ENCODE measurements around the gene RPS15.

RPS15 gene

GRCh38 chr19:1483979-1484428, 45.8 kb downstream of the RPS15 start:
- H3K27me3 ChIP-seq (ENCODE audit: control insufficient read depth in 2 of 2, insufficient read depth in 2 of 2, low read length in 2 of 2): no peaks in the 10 kb centered on the region
- H3K36me3 ChIP-seq (ENCODE audit: control insufficient read depth in 2 of 2, insufficient read depth in 2 of 2, low read length in 2 of 2): no peaks in the 10 kb centered on the region
- no peaks in the 10 kb centered on the region for H3K9me3 ChIP-seq (ENCODE audit: control insufficient read depth in 2 of 2, low read length in 2 of 2)
- H3K4me1 ChIP-seq (ENCODE audit: control insufficient read depth in 2 of 2, insufficient read depth in 2 of 2, low read length in 2 of 2): peaks cover 4 to 5% of the 10 kb centered on the region in 2 donors
- H3K4me3 ChIP-seq (ENCODE audit: low read length in 2 of 2): no peak overlapping the region
- H3K27ac ChIP-seq (ENCODE audit: low read depth in 2 of 2, low read length in 2 of 2): no peak overlapping the region
- no peak overlapping the region for H3K9ac ChIP-seq (ENCODE audit: low read depth in 1 of 2, low read length in 2 of 2)

GRCh38 chr19:1486720-1487575, 48.8 kb downstream of the RPS15 start:
- H3K27ac ChIP-seq (ENCODE audit: low read depth in 2 of 2, low read length in 2 of 2): no peak overlapping the region
- peaks cover 0 to 3% of the 10 kb centered on the region in 2 donors for H3K27me3 ChIP-seq (ENCODE audit: control insufficient read depth in 2 of 2, insufficient read depth in 2 of 2, low read length in 2 of 2)
- no peak overlapping the region for H3K4me3 ChIP-seq (ENCODE audit: low read length in 2 of 2)
- H3K9ac ChIP-seq (ENCODE audit: low read depth in 1 of 2, low read length in 2 of 2): no peak overlapping the region
- H3K9me3 ChIP-seq (ENCODE audit: control insufficient read depth in 2 of 2, low read length in 2 of 2): no peaks in the 10 kb centered on the region
- peaks cover 11 to 16% of the 10 kb centered on the region in 2 donors for H3K4me1 ChIP-seq (ENCODE audit: control insufficient read depth in 2 of 2, insufficient read depth in 2 of 2, low read length in 2 of 2)
- H3K36me3 ChIP-seq (ENCODE audit: control insufficient read depth in 2 of 2, insufficient read depth in 2 of 2, low read length in 2 of 2): no peaks in the 10 kb centered on the region

DNA sequence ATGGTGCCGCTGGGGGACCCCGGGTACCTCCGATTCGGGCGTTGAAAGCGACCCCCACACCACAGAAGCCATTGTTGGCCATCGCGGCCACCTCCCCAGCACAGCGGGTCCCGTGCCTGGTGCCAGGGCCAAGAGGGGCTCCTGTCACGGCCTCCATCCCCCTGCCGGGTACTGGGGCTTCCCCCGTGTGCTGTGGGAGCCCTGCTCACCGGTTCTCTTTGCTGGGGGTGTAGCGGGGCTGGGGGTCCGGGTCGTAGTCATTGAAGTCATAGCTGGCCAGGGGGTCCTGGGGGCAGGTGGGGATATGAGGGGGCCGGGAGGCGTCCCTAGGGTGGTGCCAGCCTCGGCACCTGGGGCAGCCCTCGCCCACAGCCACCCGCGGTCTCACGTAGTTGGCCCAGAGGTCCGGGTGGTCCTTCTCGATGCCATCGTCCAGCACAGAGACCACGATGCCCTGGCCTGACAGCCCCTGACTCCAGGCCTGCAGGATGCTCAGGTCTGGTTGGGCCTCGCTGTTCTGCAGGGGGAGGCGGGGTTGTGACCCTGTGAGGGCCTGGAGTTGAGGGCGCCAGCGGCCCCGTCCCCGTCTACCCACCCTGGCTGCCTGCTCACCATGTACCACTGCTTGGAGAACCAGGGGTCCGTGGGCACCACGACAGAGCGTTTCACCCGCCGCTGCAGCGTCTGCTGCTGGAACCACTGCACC, 49.5 kb downstream of the RPS15 start:
- Histone ChIP-seq H3K27ac (ENCODE audit: low read depth in 2 of 2, low read length in 2 of 2) (no peak overlapping the region), H3K4me3 (ENCODE audit: low read length in 2 of 2) (no peak overlapping the region), H3K27me3 (ENCODE audit: control insufficient read depth in 2 of 2, insufficient read depth in 2 of 2, low read length in 2 of 2) (peaks cover 0 to 4% of the 10 kb centered on the region in 2 donors), H3K9ac (ENCODE audit: low read depth in 1 of 2, low read length in 2 of 2) (no peak overlapping the region), H3K4me1 (ENCODE audit: control insufficient read depth in 2 of 2, insufficient read depth in 2 of 2, low read length in 2 of 2) (peaks cover 11 to 16% of the 10 kb centered on the region in 2 donors), H3K9me3 (ENCODE audit: control insufficient read depth in 2 of 2, low read length in 2 of 2) (no peaks in the 10 kb centered on the region), H3K36me3 (ENCODE audit: control insufficient read depth in 2 of 2, insufficient read depth in 2 of 2, low read length in 2 of 2) (no peaks in the 10 kb centered on the region)

DNA sequence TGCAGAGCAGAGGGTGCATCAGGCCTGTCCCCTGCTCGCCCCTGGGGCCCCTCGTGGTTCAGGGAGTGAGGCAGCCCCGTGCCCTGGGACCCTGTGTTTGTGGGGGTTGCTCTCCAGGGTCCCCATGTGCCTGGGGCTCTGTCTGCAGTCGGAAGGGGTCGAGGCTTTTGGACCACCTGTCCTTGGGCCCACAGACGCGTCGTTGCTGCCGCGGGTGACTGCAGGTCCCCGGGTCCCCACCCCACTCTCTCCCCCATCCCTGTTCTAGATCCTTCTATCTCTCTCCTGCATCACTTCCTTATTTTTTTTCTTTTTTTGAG, 50.0 kb downstream of the RPS15 start:
- Histone ChIP-seq H3K4me1 (ENCODE audit: control insufficient read depth in 2 of 2, insufficient read depth in 2 of 2, low read length in 2 of 2) (peaks cover 11 to 16% of the 10 kb centered on the region in 2 donors), H3K4me3 (ENCODE audit: low read length in 2 of 2) (no peak overlapping the region), H3K27me3 (ENCODE audit: control insufficient read depth in 2 of 2, insufficient read depth in 2 of 2, low read length in 2 of 2) (peaks cover 0 to 7% of the 10 kb centered on the region in 2 donors), H3K36me3 (ENCODE audit: control insufficient read depth in 2 of 2, insufficient read depth in 2 of 2, low read length in 2 of 2) (no peaks in the 10 kb centered on the region), H3K27ac (ENCODE audit: low read depth in 2 of 2, low read length in 2 of 2) (no peak overlapping the region), H3K9ac (ENCODE audit: low read depth in 1 of 2, low read length in 2 of 2) (no peak overlapping the region), H3K9me3 (ENCODE audit: control insufficient read depth in 2 of 2, low read length in 2 of 2) (no peaks in the 10 kb centered on the region)

DNA sequence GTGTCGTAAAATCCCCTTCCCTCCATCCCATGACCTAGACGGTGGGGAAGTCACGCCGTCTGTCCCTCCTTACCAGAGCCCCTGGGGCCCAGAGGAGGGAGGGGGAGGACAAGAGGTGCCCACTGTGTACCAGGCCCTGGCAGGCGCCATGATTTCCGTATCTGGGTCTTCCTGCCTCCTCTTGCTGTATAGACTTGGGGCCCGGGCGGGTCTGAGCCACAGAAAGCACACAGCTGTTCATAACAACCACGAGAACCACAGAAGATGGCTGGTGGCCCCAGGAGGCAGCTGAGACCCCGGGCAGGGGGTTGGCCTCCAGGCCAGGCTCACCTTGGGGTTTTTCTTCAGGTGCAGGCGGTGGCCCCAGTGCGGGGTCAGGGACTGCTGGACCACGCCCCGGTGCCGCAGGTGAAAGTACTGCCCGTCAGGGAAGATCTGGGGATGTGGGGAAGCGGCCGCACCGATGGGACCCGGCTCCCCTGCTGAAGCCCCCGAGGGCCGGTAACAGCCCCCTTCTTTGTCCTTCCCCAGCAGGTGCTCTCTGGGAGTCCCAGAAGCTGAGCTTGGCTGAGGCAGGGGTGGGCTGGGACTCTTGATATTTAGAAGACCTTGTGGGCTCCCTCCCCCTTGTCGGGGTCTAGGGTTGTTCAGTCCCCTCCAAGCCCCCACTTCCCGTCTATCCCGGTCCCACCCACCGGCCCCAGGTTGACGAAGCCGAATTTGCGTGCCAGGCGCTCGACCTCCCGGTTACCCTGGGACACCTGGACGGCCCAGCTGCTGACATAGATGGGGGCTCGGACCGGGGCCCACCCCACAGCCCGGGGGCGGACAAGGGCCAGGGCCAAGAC, 51.5 kb downstream of the RPS15 start:
- H3K9ac ChIP-seq (ENCODE audit: low read depth in 1 of 2, low read length in 2 of 2): peak overlapping the region; percentile 75 to 78
- peak overlapping the region; percentile 78 to 85 for H3K27ac ChIP-seq (ENCODE audit: low read depth in 2 of 2, low read length in 2 of 2)
- H3K27me3 ChIP-seq (ENCODE audit: control insufficient read depth in 2 of 2, insufficient read depth in 2 of 2, low read length in 2 of 2): peaks cover 0 to 7% of the 10 kb centered on the region in 2 donors
- no peaks in the 10 kb centered on the region for H3K9me3 ChIP-seq (ENCODE audit: control insufficient read depth in 2 of 2, low read length in 2 of 2)
- H3K4me1 ChIP-seq (ENCODE audit: control insufficient read depth in 2 of 2, insufficient read depth in 2 of 2, low read length in 2 of 2): peaks cover 11 to 16% of the 10 kb centered on the region in 2 donors
- H3K36me3 ChIP-seq (ENCODE audit: control insufficient read depth in 2 of 2, insufficient read depth in 2 of 2, low read length in 2 of 2): no peaks in the 10 kb centered on the region
- peak overlapping the region; percentile 88 to 92 for H3K4me3 ChIP-seq (ENCODE audit: low read length in 2 of 2)

Data from mucosa of rectum (tissue), 2 donors.